ENCODE results near the gene CENPO.

Gene CENPO

DNA sequence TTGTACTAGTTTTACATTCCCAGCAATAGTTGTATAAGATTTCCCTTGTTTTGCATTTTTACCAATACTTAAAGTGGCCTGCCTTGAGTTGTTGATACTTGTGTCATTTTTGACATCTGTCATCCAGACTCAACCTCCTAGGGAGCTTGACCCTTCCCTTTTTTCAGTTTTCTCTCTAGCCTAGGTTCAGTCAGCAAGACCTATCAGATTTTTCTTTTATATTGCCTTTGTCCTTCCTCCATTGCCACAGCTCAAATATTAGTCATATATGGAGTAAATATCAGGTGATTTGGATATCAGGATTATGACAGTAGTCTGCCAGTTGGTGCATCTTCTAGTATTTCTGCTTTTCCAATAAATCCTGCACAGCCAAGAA lies 13.4 kb downstream of the CENPO start:
- no peak overlapping the region for H3K27ac ChIP-seq
- no peak for DNase-seq (ENCODE audit: low spot score)
- H3K4me3 ChIP-seq = no peak overlapping the region
- TF ChIP-seq, protein P1, sequence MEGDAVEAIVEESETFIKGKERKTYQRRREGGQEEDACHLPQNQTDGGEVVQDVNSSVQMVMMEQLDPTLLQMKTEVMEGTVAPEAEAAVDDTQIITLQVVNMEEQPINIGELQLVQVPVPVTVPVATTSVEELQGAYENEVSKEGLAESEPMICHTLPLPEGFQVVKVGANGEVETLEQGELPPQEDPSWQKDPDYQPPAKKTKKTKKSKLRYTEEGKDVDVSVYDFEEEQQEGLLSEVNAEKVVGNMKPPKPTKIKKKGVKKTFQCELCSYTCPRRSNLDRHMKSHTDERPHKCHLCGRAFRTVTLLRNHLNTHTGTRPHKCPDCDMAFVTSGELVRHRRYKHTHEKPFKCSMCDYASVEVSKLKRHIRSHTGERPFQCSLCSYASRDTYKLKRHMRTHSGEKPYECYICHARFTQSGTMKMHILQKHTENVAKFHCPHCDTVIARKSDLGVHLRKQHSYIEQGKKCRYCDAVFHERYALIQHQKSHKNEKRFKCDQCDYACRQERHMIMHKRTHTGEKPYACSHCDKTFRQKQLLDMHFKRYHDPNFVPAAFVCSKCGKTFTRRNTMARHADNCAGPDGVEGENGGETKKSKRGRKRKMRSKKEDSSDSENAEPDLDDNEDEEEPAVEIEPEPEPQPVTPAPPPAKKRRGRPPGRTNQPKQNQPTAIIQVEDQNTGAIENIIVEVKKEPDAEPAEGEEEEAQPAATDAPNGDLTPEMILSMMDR (IDR thresholded peaks at IDR 0.05) = no peak

DNA sequence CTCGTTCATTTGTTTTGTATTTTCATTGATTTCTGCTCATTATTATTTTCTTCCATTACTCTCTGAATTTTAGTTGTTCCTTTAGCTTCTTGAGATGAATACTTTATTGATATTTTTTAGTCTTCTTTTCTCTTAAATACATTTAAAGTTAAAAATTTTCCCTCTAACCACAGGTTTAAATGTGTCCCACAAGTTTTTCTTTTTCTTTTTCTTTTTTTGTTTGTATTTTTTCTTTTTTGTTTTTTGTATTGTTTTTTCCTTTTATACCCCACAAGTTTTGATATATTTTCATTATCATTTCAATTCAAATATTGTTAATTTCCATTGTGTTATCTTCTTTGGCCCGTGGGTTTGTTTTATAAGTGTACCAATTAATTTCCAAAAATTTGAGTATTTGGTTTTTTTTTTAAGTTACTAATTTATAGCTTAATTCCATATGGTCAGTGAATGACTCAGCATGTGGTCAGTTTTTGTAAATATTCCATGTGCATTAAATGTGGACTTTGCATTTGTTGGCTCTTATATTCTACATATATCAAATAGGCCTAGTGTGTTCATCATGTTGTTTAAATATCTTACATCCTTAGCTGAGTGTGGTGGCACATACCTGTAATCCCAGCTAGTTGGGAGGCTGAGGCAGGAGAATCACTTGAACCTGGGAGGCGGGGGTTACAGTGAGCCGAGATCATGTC lies 16.2 kb downstream of the CENPO start:
- no peak overlapping the region for H3K4me3 ChIP-seq
- H3K27ac ChIP-seq = no peak overlapping the region
- DNase-seq (ENCODE audit: low spot score) = no peak
- TF ChIP-seq, protein P1 (IDR thresholded peaks at IDR 0.05) = no peak

DNA sequence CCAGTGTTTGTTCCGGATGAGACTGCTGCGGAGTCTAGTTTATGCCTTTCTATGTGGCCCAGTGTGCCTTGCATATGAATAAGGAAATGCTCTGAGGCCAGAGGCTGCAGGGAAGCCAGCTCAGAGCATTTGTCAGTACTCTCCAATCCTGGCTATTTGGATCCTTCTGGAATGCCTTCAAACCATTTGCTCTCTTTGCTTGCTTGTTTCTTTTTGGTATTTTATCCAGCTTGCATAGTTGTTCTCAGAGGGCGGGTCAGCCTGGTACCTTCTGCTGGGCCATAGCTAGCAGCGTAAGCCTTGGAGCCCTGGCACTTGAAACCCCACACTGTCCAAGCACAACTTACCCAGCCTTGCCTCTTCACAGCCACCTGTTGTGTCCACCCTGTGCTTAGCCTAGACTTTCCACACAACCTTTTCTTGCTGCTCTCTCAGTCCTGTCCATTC lies 20.5 kb downstream of the CENPO start:
- TF ChIP-seq, protein P1 (IDR thresholded peaks at IDR 0.05) = no peak
- no peak for DNase-seq (ENCODE audit: low spot score)
- Histone ChIP-seq H3K27ac (no peak overlapping the region), H3K4me3 (no peak overlapping the region)

DNA sequence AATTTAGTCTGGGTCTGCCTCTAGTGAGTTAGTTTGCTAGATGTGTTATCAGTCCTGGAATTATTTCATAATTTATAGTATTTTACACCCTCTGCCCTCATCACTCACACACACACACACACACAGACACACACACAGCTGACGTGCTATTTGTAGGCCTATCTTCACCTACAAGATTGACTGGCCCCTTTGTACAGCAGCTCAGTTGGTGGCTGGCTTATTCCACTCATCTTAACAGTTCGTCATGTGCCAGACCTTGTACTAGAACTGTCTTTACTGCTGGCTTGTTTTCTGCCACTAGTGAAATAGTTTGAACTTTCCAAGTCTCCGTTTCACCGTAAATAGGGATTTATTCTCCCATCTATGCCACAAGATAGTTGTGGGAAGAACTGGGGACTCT lies 21.3 kb downstream of the CENPO start:
- no peak for DNase-seq (ENCODE audit: low spot score)
- TF ChIP-seq, protein P1 (IDR thresholded peaks at IDR 0.05) = no peak
- H3K4me3 ChIP-seq = no peak overlapping the region
- no peak overlapping the region for H3K27ac ChIP-seq

DNA sequence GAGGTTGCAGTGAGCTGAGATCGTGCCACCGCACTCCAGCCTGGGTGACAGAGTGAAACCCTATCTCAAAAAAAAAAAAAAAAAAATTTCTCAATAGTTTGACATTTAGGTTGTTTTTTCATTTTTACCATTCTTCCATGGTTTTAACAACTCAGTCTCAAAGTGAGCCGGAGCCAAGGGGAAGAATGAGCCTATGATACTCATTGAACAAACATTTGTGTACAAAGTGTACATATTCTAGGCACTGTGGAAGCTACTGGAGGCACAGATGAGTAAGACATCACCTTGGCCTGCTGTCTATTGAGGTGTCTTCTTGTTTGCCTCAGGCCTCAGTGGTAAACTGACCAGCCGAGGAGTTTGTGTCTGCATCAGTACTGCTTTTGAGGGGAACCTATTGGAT lies 21.9 kb downstream of the CENPO start:
- no peak for DNase-seq (ENCODE audit: low spot score)
- H3K27ac ChIP-seq = no peak overlapping the region
- TF ChIP-seq, protein P1 (IDR thresholded peaks at IDR 0.05) = no peak

DNA sequence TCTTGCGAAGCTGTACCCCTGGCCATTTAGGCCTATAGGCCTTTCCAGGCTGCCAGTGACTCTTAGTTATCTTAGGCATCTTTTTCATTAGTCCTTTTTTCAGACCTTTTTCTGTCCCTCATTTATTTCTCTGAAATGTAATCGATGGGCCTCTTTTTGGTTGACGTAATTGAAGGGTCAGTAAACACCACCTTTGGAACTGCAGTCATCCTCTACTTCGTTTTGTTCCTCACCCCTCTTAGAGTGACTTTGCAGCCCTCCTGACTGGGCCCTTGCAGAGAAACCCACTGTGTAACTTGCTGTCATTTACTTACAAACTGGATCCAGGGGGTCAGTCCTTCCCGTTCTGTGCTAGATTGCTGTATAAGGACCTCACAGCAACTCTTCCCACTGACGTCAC lies 23.2 kb downstream of the CENPO start:
- no peak for DNase-seq (ENCODE audit: low spot score)
- H3K4me3 ChIP-seq = no peak overlapping the region
- TF ChIP-seq, protein P1 (IDR thresholded peaks at IDR 0.05) = no peak
- H3K27ac ChIP-seq = no peak overlapping the region

More for the DNA sequence above, 21.9 kb downstream of the CENPO start:
- no peak overlapping the region for H3K4me3 ChIP-seq

DNA sequence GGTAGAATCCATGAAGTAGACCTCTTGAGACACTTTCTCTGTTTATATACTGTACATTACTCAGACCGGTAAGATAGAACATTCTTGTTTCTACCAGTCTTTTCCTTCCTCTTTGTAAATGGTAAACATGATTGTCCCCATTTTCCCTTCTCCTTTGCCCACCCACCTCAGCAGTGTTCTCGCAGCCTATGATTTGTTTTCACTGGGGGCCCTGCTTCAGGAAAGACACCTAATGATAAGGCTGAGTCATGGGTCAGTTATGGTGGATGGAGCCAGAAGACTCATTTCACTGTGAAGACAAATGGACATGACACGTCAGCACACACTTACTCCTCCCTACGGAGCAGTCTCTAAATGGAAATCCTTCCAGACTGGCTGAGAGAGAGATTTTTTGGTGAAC lies 23.7 kb downstream of the CENPO start:
- H3K4me3 ChIP-seq = no peak overlapping the region
- TF ChIP-seq, protein P1 (IDR thresholded peaks at IDR 0.05) = no peak
- no peak overlapping the region for H3K27ac ChIP-seq
- no peak for DNase-seq (ENCODE audit: low spot score)
